ENCODE results near the gene RMDN3.

Gene RMDN3

DNA sequence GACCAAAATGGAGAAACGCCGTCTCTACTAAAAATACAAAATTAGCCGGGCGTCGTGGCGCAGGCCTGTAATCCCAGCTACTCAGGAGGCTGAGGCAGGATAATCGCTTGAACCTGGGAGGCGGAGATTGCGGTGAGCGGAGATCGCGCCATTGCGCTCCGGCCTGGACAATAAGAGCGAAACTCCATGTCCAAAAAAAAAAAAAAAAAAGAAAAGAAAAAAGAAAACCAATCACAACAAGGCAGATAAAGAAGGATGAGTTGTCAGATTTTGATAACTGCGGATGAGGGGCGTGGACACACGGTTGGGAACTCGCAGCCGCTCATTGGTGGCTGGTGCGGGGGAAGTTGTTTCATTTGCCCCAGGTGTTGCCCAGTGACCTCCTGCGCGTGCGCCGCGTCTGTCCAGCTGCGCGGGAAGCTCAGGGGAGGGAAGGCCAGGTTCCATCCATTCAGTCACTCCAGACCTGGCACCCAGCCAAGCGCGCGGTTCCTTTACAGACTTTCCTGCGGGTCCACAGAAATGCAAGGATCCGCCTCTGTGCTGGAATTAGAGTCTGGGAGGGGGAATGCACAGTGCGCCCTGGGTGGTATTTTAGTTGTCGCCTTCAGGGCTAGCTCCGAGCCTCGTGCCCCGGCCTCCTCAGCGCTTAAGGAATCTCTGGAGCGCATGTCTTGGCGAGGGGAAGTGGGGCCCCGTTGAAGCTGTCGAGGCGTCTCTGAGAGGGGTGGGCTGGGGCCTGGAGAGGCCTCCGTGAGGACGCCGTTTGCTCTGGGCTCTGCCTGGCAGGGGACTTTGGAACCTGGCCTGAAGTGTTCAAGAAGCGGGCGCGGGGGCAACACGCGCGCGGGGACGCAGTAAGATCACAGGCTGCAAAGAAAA, 8.1 kb upstream of the RMDN3 start:
- peak overlapping the region; percentile 87 for H3K9ac ChIP-seq (ENCODE audit: insufficient read length, low read depth)
- DNase-seq (ENCODE audit: low read depth, low spot score), result no peak
- peaks cover 11% of the 10 kb centered on the region for H3K36me3 ChIP-seq (ENCODE audit: insufficient read depth, insufficient read length, low read length)
- TF ChIP-seq SUZ12 (IDR thresholded peaks at IDR 0.05; ENCODE audit: extremely low read depth, insufficient read depth, insufficient read length) (no peak), YY1 (IDR thresholded peaks at IDR 0.05; ENCODE audit: insufficient read depth, insufficient read length) (no peak), ZNF274 (IDR thresholded peaks at IDR 0.05; ENCODE audit: low read depth, low read length) (no peak)
- peaks cover 17% of the 10 kb centered on the region for H3K4me1 ChIP-seq (ENCODE audit: insufficient read depth, insufficient read length)
- no peaks in the 10 kb centered on the region for H3K27me3 ChIP-seq (ENCODE audit: insufficient read depth, insufficient read length)
- H3K9me3 ChIP-seq (ENCODE audit: insufficient read depth, low read length), result no peaks in the 10 kb centered on the region
- peak overlapping the region; percentile 65 for H3K4me3 ChIP-seq (ENCODE audit: insufficient read length, low read depth)

DNA sequence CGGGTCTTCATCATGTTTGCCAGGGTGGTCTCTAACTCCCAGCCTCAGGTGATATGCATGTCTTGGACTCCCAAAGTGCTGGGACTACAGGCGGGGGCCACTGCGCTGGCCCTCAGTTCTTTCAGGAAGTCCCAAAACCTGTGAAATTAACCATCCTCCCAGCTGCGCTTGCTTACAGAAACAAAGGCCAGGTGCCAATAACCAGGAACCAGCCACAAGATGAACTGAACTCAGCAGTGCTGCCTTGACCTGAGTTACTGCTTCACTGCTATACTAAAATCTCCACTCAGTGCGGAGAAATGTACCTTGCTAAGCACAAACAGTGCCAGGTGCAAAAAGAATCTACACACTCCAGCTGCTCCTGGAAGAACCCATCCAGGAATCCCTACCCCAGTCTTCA, 4.9 kb upstream of the RMDN3 start:
- DNase-seq (ENCODE audit: low read depth, low spot score), result no peak
- Histone ChIP-seq H3K9me3 (ENCODE audit: insufficient read depth, low read length) (no peaks in the 10 kb centered on the region), H3K4me1 (ENCODE audit: insufficient read depth, insufficient read length) (no peaks in the 10 kb centered on the region), H3K4me3 (ENCODE audit: insufficient read length, low read depth) (no peak overlapping the region), H3K9ac (ENCODE audit: insufficient read length, low read depth) (no peak overlapping the region), H3K36me3 (ENCODE audit: insufficient read depth, insufficient read length, low read length) (no peaks in the 10 kb centered on the region), H3K27me3 (ENCODE audit: insufficient read depth, insufficient read length) (no peaks in the 10 kb centered on the region)
- TF ChIP-seq SUZ12 (IDR thresholded peaks at IDR 0.05; ENCODE audit: extremely low read depth, insufficient read depth, insufficient read length) (no peak), YY1 (IDR thresholded peaks at IDR 0.05; ENCODE audit: insufficient read depth, insufficient read length) (no peak), ZNF274 (IDR thresholded peaks at IDR 0.05; ENCODE audit: low read depth, low read length) (no peak)

DNA sequence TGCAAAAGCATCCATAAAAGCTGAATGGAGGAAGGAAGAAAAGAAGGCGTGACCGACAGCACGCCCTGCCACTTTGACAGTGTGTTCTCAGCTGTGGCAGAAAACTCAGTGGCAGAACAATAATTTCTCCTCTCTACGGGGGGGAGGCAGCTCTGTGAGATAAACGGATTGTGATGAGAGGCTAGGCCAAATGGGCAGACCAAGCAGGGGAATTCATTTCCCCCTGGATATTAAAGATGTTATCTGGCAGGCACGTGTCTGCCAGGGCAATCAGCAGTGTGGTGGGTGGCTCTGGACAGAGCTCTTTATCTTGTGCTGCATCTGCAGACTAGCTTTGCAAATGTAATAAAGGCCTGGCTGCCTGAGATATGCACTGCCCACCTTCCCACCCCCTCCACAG, 1.9 kb upstream of the RMDN3 start:
- no peaks in the 10 kb centered on the region for H3K4me1 ChIP-seq (ENCODE audit: insufficient read depth, insufficient read length)
- peaks cover 4% of the 10 kb centered on the region for H3K36me3 ChIP-seq (ENCODE audit: insufficient read depth, insufficient read length, low read length)
- TF ChIP-seq YY1 (IDR thresholded peaks at IDR 0.05; ENCODE audit: insufficient read depth, insufficient read length) (no peak), ZNF274 (IDR thresholded peaks at IDR 0.05; ENCODE audit: low read depth, low read length) (no peak), SUZ12 (IDR thresholded peaks at IDR 0.05; ENCODE audit: extremely low read depth, insufficient read depth, insufficient read length) (no peak)
- no peaks in the 10 kb centered on the region for H3K27me3 ChIP-seq (ENCODE audit: insufficient read depth, insufficient read length)
- DNase-seq (ENCODE audit: low read depth, low spot score), result no peak
- no peak overlapping the region for H3K4me3 ChIP-seq (ENCODE audit: insufficient read length, low read depth)
- H3K9ac ChIP-seq (ENCODE audit: insufficient read length, low read depth), result no peak overlapping the region
- no peaks in the 10 kb centered on the region for H3K9me3 ChIP-seq (ENCODE audit: insufficient read depth, low read length)

- H3K9ac ChIP-seq (ENCODE audit: insufficient read length, low read depth), result peak overlapping the region; percentile 95
- H3K9me3 ChIP-seq (ENCODE audit: insufficient read depth, low read length), result no peaks in the 10 kb centered on the region
- no peak overlapping the region for H3K4me3 ChIP-seq (ENCODE audit: insufficient read length, low read depth)
- no peak for TF ChIP-seq SUZ12 (IDR thresholded peaks at IDR 0.05; ENCODE audit: extremely low read depth, insufficient read depth, insufficient read length)
- no peak for TF ChIP-seq ZNF274 (IDR thresholded peaks at IDR 0.05; ENCODE audit: low read depth, low read length)
- no peak for TF ChIP-seq YY1 (IDR thresholded peaks at IDR 0.05; ENCODE audit: insufficient read depth, insufficient read length)
- H3K4me1 ChIP-seq (ENCODE audit: insufficient read depth, insufficient read length), result no peaks in the 10 kb centered on the region
- H3K36me3 ChIP-seq (ENCODE audit: insufficient read depth, insufficient read length, low read length), result peaks cover 15% of the 10 kb centered on the region
- no peak for DNase-seq (ENCODE audit: low read depth, low spot score)
- no peaks in the 10 kb centered on the region for H3K27me3 ChIP-seq (ENCODE audit: insufficient read depth, insufficient read length)
Observed at GRCh38 chr15:40755812-40756208, 756 bp upstream of the RMDN3 start.

- no peaks in the 10 kb centered on the region for H3K9me3 ChIP-seq (ENCODE audit: insufficient read depth, low read length)
- peak overlapping the region; percentile 89 for H3K9ac ChIP-seq (ENCODE audit: insufficient read length, low read depth)
- DNase-seq (ENCODE audit: low read depth, low spot score), result no peak
- no peaks in the 10 kb centered on the region for H3K4me1 ChIP-seq (ENCODE audit: insufficient read depth, insufficient read length)
- peaks cover 24% of the 10 kb centered on the region for H3K36me3 ChIP-seq (ENCODE audit: insufficient read depth, insufficient read length, low read length)
- TF ChIP-seq ZNF274 (IDR thresholded peaks at IDR 0.05; ENCODE audit: low read depth, low read length), result no peak
- TF ChIP-seq SUZ12 (IDR thresholded peaks at IDR 0.05; ENCODE audit: extremely low read depth, insufficient read depth, insufficient read length), result no peak
- TF ChIP-seq YY1 (IDR thresholded peaks at IDR 0.05; ENCODE audit: insufficient read depth, insufficient read length), result no peak
- H3K4me3 ChIP-seq (ENCODE audit: insufficient read length, low read depth), result peak overlapping the region; percentile 77
- H3K27me3 ChIP-seq (ENCODE audit: insufficient read depth, insufficient read length), result no peaks in the 10 kb centered on the region
Observed at GRCh38 chr15:40754574-40754882, 526 bp downstream of the RMDN3 start.

DNA sequence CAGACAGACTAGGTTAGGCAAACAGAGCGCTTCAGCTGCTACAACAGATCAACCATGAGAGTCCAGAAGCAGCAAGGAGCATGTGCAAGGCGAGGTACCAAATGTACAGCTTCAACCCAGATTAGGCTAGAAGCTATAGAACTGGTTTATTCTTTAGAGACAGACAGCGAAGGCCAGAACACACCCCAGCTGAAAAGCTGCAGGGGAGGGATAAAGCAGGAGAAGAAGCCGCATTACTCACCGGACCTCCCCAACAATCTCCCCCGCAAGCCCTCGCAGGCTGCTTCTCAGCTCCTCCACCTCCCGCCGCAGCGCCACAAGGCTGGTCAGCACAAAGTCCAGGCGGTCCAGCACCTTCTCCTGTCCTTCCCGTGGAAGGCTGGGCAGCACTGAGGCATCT, 3.3 kb downstream of the RMDN3 start:
- no peak for TF ChIP-seq ZNF274 (IDR thresholded peaks at IDR 0.05; ENCODE audit: low read depth, low read length)
- Histone ChIP-seq H3K4me1 (ENCODE audit: insufficient read depth, insufficient read length) (peaks cover 2% of the 10 kb centered on the region), H3K9me3 (ENCODE audit: insufficient read depth, low read length) (no peaks in the 10 kb centered on the region), H3K4me3 (ENCODE audit: insufficient read length, low read depth) (no peak overlapping the region), H3K36me3 (ENCODE audit: insufficient read depth, insufficient read length, low read length) (peaks cover 26% of the 10 kb centered on the region), H3K9ac (ENCODE audit: insufficient read length, low read depth) (no peak overlapping the region), H3K27me3 (ENCODE audit: insufficient read depth, insufficient read length) (no peaks in the 10 kb centered on the region)
- DNase-seq (ENCODE audit: low read depth, low spot score), result no peak

GRCh38 chr15:40750885-40751284, 4.2 kb downstream of the RMDN3 start:
- DNase-seq (ENCODE audit: low read depth, low spot score), result no peak

More at GRCh38 chr15:40750885-40751284, 4.2 kb downstream of the RMDN3 start:
- Histone ChIP-seq H3K36me3 (ENCODE audit: insufficient read depth, insufficient read length, low read length) (peaks cover 28% of the 10 kb centered on the region), H3K9me3 (ENCODE audit: insufficient read depth, low read length) (no peaks in the 10 kb centered on the region), H3K4me3 (ENCODE audit: insufficient read length, low read depth) (no peak overlapping the region), H3K27me3 (ENCODE audit: insufficient read depth, insufficient read length) (no peaks in the 10 kb centered on the region), H3K9ac (ENCODE audit: insufficient read length, low read depth) (no peak overlapping the region), H3K4me1 (ENCODE audit: insufficient read depth, insufficient read length) (peaks cover 2% of the 10 kb centered on the region)
- TF ChIP-seq YY1 (IDR thresholded peaks at IDR 0.05; ENCODE audit: insufficient read depth, insufficient read length) (no peak), SUZ12 (IDR thresholded peaks at IDR 0.05; ENCODE audit: extremely low read depth, insufficient read depth, insufficient read length) (no peak), ZNF274 (IDR thresholded peaks at IDR 0.05; ENCODE audit: low read depth, low read length) (no peak)
